ENCODE data around the gene NTN4.

DNA sequence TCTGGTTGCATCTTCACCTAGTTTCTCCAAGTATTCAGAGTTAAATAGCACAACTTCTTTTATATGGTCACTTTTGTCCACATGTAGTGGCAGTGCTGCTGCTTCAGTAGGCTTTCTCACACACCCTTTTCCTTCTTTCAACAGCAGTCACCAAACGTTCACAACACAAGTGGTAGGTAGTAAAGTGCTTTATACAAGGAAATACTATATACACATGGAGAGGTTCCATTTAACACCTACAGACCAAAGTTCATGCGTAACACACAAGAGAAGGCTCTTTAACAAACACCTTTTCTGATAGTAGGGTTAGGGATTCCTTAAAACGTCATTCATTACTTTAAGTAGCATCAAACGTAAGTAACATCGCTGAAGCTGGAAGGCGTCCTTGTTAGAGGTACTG, 132.2 kb downstream of the NTN4 start:
- TF ChIP-seq POLR2AphosphoS5 (IDR thresholded peaks at IDR 0.05) (no peak), CTCF (IDR thresholded peaks at IDR 0.05) (no peak)
